OCI-LY3 (cell line): ENCODE results near the gene TRIM26.

Experiments
- EZH2phosphoT487 ChIP-seq: fragments of 200-600 bp; shearing (Covaris generic); IDR thresholded peaks from 2 replicates; pipeline ENCODE4 v1.6.1; 2018; ENCODE audit warnings: antibody characterized with exemption, mixed run types, low read depth
- TF ChIP-seq, protein P1 (sequence below): fragments of 200-600, 300-600 bp; sonication (generic); IDR thresholded peaks from 2 replicates; pipeline ENCODE4 v1.5.1; 2014; ENCODE audit warnings: antibody characterized with exemption, low read length, low read depth

DNA sequence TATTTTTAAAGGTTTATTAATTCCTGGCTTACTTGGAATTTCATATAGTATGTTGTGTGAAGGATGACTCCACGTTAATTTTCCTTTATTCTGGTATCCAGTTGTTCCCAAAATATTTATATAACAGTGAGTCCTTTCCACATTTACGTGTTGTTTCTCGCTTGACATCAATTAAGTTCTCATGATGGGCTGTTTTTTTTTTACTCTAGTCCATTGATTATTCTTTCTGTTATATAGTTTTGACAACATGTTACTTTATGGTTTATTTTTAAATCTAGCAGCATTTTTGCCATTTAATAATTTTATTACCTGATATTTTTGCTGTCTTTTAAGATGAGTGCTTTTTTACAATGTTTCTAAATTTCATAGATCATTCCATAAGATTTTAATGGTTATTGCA, 70.5 kb downstream of the TRIM26 start:
- TF ChIP-seq, protein P1, sequence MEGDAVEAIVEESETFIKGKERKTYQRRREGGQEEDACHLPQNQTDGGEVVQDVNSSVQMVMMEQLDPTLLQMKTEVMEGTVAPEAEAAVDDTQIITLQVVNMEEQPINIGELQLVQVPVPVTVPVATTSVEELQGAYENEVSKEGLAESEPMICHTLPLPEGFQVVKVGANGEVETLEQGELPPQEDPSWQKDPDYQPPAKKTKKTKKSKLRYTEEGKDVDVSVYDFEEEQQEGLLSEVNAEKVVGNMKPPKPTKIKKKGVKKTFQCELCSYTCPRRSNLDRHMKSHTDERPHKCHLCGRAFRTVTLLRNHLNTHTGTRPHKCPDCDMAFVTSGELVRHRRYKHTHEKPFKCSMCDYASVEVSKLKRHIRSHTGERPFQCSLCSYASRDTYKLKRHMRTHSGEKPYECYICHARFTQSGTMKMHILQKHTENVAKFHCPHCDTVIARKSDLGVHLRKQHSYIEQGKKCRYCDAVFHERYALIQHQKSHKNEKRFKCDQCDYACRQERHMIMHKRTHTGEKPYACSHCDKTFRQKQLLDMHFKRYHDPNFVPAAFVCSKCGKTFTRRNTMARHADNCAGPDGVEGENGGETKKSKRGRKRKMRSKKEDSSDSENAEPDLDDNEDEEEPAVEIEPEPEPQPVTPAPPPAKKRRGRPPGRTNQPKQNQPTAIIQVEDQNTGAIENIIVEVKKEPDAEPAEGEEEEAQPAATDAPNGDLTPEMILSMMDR, result no peak
- TF ChIP-seq EZH2phosphoT487, result no peak
